Measurements from ENCODE around the gene ATAD1.
"Not testable (repeated sequence)": the region's sequence is repeated elsewhere in the genome, so short reads cannot be mapped to it uniquely, and the experiment has no call there.

The ATAD1 gene

DNA sequence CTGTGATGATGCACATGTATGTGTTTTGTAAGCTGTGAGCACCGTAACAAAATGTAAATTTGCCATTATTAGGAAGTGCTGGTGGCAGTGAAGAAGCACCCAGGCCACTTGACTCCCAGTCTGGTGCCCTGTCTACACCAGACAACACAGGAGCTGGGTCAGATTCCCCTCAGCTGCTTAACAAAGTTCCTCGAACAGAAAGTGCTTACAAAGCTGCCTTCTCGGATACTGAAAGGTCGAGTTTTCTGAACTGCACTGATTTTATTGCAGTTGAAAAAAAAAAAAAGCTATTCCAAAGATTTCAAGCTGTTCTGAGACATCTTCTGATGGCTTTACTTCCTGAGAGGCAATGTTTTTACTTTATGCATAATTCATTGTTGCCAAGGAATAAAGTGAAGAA lies 71.1 kb downstream of the ATAD1 start:
- TF ChIP-seq TAF1 (IDR thresholded peaks at IDR 0.05; ENCODE audit: borderline replicate concordance, low read depth, low read length) (no peak), POLR2A (IDR thresholded peaks at IDR 0.05; ENCODE audit: low read depth, low read length) (no peak), POLR2AphosphoS5 (IDR thresholded peaks at IDR 0.05; ENCODE audit: low read depth, low read length) (no peak)
- no peak for DNase-seq (ENCODE audit: insufficient read length)
- FAIRE-seq: no peak

DNA sequence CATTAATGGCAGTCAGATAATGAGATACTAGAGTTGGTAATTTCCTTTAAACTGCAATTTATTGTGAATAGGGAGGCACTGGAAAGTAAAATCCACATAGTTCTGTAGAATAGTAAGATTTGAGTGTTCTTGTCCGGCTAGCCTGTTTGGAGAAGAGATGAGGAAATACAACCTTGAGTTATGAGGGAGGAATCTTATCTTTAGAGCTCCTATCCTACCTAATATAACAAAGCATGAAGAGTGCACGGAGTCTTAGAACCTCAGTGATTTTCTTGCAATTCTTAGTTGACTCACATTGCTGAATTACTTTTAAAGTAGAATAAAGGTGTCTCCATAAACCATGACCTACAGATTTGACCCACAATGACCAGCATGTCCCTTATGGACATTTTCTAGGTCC lies 73.4 kb downstream of the ATAD1 start:
- TF ChIP-seq POLR2AphosphoS5 (IDR thresholded peaks at IDR 0.05; ENCODE audit: low read depth, low read length) (no peak), TAF1 (IDR thresholded peaks at IDR 0.05; ENCODE audit: borderline replicate concordance, low read depth, low read length) (no peak), POLR2A (IDR thresholded peaks at IDR 0.05; ENCODE audit: low read depth, low read length) (no peak)
- DNase-seq (ENCODE audit: insufficient read length) (no peak), FAIRE-seq (no peak)

DNA sequence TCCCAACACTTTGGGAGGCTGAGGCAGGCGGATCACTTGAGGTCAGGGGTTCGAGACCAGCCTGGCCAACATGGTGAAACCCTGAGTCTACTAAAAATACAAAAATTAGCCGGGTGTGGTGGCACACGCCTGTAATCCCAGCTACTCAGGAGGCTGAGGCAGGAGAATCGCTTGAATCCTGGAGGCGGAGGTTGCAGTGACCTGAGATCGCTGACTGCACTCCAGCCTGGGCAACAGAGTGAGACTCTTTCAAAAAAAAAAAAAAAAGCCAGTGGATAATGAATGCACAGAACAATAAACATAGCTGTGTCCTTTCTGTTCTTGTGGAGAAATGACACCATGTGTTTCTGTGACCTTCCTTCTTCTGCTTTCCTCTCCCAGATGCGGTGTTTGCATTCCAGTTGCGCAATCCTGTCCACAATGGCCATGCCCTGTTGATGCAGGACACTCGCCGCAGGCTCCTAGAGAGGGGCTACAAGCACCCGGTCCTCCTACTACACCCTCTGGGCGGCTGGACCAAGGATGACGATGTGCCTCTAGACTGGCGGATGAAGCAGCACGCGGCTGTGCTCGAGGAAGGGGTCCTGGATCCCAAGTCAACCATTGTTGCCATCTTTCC lies 74.9 kb downstream of the ATAD1 start:
- not testable (repeated sequence) for FAIRE-seq; DNase-seq (ENCODE audit: insufficient read length)

DNA sequence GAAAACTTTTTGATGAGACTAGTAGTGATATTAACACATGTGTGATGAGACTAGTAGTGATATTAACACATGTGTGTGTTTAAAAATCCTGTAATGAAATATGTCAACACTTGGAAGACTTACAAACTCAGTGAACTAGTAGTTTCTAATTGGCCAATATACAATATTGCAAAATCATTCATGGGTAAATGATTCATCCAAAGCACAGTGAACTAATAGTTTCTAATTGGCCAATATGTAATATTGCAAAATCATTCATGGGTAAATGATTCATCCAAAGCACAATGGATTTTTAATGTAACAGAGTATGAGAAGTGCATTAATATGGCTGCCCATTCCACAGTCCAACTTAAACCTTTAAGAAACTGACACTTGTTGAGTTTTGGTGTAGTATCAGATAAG lies 77.8 kb downstream of the ATAD1 start:
- DNase-seq (ENCODE audit: insufficient read length) (no peak), FAIRE-seq (no peak)
- TF ChIP-seq POLR2AphosphoS5 (IDR thresholded peaks at IDR 0.05; ENCODE audit: low read depth, low read length): no peak

DNA sequence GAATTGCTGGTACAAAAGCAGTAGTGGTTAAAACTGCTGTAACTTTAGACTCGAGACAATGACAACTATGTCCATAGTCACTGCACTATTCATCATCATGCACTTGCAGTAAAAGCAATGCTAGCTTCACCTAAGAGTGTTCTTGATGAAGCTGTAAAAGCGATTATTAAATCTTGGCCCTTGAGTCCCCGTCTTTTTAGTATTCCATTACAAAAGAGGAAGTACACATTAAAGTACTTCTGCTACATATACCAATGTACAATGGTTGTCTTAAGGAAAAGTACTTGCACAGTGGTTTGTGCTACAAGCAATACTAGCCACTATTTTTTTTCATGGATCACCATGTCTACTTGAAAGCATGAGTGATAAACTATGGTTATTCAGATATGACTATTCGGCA lies 78.3 kb downstream of the ATAD1 start:
- FAIRE-seq: peak; percentile 33

DNA sequence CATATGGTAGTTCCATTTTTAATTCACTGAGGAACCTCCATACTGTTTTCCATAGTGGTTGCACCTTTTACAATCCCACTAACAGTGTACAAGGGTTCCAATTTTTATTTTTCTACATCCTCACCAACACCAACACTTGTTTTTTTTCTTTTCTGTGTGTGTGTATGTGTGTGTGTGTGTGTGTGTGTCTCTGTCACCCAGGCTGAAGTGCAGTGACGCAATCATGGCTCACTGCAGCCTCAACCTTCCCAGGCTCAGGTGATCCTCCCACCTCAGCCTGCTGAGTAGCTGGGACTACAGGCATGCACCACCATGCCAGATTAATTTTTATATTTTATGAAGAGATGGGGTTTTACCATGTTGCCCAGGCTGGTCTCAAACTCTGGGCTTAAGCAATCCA lies 79.8 kb downstream of the ATAD1 start:
- not testable (repeated sequence) for DNase-seq (ENCODE audit: insufficient read length); FAIRE-seq

More for the DNA sequence above, 78.3 kb downstream of the ATAD1 start:
- TF ChIP-seq POLR2AphosphoS5 (IDR thresholded peaks at IDR 0.05; ENCODE audit: low read depth, low read length) (no peak), TAF1 (IDR thresholded peaks at IDR 0.05; ENCODE audit: borderline replicate concordance, low read depth, low read length) (no peak), POLR2A (IDR thresholded peaks at IDR 0.05; ENCODE audit: low read depth, low read length) (no peak)
- no peak for DNase-seq (ENCODE audit: insufficient read length)

DNA sequence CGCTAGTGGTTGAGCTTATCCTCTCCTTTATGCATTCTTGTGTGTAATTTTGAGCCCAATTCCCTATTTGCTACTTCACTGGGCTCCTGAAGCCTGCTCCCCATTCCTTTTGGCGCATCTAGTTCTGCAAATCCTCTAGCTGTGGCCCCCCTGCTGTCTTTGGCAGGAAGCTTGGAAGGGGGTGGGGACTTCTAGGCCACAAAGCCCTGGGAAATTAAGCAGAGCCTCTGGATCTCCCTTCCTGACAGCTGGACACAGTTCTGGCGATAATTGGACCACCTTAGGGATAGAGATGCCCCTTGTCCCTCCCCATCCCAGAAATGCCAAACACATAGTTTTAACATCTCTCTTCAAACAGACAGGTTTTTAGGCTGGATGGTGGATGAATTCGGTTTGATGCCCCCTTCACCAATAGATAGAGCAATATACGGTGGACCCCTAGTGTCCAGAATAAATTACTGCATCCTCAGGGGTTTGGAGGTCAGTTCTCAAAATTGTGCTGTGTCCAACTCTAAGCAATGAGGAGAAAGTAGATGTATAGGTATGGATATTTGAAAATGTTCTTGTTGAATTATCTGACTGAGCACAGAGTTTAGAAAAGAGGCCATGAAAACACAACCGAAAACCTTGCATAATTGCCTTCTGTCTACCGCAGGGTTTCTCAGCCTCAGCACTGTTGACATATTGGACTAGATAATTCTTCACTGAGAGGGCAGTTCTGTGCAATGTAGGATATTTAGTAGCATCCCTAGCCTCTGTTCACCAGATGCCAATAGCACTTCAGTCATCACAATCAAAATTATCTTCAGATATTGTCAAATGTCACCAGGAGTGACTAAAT lies 82.8 kb downstream of the ATAD1 start:
- TF ChIP-seq POLR2AphosphoS5 (IDR thresholded peaks at IDR 0.05; ENCODE audit: low read depth, low read length) (no peak), TAF1 (IDR thresholded peaks at IDR 0.05; ENCODE audit: borderline replicate concordance, low read depth, low read length) (no peak), POLR2A (IDR thresholded peaks at IDR 0.05; ENCODE audit: low read depth, low read length) (no peak)
- DNase-seq (ENCODE audit: insufficient read length) (no peak), FAIRE-seq (peak; percentile 90)

DNA sequence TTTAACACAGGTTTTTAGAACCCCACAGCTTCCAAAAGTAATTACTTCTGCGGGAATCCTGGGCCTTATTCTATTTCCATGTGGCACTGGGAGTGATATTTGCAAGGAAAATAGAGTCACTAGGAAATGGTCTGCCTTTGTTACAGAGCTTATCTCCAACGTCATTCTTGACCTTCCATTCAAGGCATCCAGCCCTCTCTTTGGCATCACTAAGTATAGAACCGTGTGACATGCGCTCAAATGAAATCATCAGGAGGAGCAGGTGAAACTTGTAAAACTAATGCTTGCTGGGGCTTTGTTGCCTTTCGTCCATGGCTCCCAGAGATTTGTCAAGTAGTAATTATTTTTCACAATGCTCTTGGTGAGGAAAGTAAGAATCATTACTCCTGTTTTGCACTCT lies 84.9 kb downstream of the ATAD1 start:
- TF ChIP-seq TAF1 (IDR thresholded peaks at IDR 0.05; ENCODE audit: borderline replicate concordance, low read depth, low read length) (no peak), POLR2A (IDR thresholded peaks at IDR 0.05; ENCODE audit: low read depth, low read length) (no peak), POLR2AphosphoS5 (IDR thresholded peaks at IDR 0.05; ENCODE audit: low read depth, low read length) (no peak)
- FAIRE-seq (no peak), DNase-seq (ENCODE audit: insufficient read length) (no peak)

DNA sequence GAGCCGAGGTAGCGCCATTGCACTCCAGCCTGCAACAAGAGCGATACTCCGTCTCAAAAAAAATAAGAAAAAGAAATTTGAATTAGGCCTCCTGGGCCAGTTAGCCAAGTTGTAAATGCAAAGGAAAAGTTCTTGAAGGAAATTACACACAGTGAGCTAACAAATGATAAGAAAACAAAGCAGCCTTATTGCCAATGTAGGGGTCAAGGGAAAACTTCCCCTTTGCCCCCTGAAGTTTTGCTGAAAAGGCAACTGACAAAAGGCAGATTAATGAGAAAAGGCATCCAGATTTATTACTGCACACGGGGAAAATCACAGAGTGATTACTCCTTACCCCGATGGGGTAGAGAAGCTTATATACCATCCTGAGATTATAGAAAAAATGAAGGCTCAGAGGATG lies 88.1 kb downstream of the ATAD1 start:
- TF ChIP-seq POLR2AphosphoS5 (IDR thresholded peaks at IDR 0.05; ENCODE audit: low read depth, low read length) (no peak), TAF1 (IDR thresholded peaks at IDR 0.05; ENCODE audit: borderline replicate concordance, low read depth, low read length) (no peak), POLR2A (IDR thresholded peaks at IDR 0.05; ENCODE audit: low read depth, low read length) (no peak)
- no peak for DNase-seq (ENCODE audit: insufficient read length)
- no peak for FAIRE-seq

DNA sequence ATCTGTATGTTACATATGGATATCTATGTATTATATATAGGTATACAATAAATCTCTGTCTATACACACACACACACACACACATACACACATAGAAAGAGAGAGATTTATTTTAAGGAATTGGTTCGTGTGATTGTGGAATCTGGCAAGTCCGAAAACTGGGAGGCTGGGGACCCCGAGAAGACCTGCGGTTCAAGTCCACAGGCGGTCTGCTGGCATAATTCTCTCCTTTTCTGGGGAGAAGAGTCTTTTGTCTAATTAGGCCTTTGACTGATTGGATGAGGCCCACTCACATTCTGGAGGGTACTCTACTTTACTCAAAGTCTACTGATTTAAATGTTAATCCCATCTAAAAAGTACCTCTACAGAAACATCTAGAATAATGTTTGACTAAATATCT lies 93.2 kb downstream of the ATAD1 start:
- TF ChIP-seq TAF1 (IDR thresholded peaks at IDR 0.05; ENCODE audit: borderline replicate concordance, low read depth, low read length) (no peak), POLR2AphosphoS5 (IDR thresholded peaks at IDR 0.05; ENCODE audit: low read depth, low read length) (no peak), POLR2A (IDR thresholded peaks at IDR 0.05; ENCODE audit: low read depth, low read length) (no peak)
- no peak for FAIRE-seq
- no peak for DNase-seq (ENCODE audit: insufficient read length)

DNA sequence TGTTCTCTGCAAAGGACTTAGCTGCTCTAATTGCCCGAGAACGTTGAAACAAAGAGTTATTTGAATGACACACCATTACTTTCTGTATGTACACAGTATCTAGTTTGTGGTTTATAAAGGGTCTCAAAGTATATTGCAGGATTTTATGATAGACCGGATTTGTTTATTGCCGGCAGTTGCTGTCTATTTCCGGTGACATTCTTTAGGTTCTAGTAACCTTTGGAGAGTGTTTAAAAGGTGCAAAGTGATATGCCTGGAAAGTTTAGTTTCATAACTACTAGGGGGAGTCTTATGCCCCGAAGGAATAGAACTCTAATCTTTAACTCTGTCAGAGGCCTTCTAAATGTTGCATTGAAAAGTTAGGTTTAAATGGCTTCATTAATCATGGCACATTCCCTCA lies 94.5 kb downstream of the ATAD1 start:
- DNase-seq (ENCODE audit: insufficient read length) (no peak), FAIRE-seq (no peak)
- TF ChIP-seq POLR2A (IDR thresholded peaks at IDR 0.05; ENCODE audit: low read depth, low read length): no peak
- no peak for TF ChIP-seq TAF1 (IDR thresholded peaks at IDR 0.05; ENCODE audit: borderline replicate concordance, low read depth, low read length)
- no peak for TF ChIP-seq POLR2AphosphoS5 (IDR thresholded peaks at IDR 0.05; ENCODE audit: low read depth, low read length)

DNA sequence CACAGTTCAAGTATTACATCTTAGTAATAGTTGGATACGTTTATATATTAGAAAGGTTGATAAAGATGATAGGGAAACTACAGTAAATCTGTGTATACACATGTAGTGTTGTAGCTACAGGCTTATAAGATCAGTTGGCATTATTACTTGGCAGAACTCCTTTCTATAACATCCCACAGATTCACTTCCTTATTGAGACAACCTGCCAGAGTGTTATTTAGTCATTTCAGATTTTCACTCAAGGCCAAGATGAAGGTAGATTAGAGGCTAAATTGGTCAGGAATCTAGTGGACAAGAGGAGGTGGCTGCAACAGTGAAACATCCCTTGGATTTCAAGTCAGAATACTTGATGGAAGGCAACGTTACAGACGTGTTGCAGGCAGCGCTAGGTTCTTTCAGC lies 95.3 kb downstream of the ATAD1 start:
- FAIRE-seq: no peak
- DNase-seq (ENCODE audit: insufficient read length): no peak
- TF ChIP-seq POLR2AphosphoS5 (IDR thresholded peaks at IDR 0.05; ENCODE audit: low read depth, low read length) (no peak), TAF1 (IDR thresholded peaks at IDR 0.05; ENCODE audit: borderline replicate concordance, low read depth, low read length) (no peak), POLR2A (IDR thresholded peaks at IDR 0.05; ENCODE audit: low read depth, low read length) (no peak)

Measured in GM12892 (cell line).